Nephron (organoid): ENCODE results near the gene KIAA0040.

ENCODE experiments used
- H3K27ac Mint-ChIP-seq, 3 experiments: 2 replicates each; pipeline ENCODE4 v1.8.0; 2020; ENCODE audit warnings: mixed read lengths in 3 of 3, mild to moderate bottlenecking in 2 of 3, moderate library complexity in 1 of 3
- H3K27me3 Mint-ChIP-seq: 2 replicates; pipeline ENCODE4 v1.8.0; 2021; ENCODE audit warnings: low read depth, mild to moderate bottlenecking, moderate library complexity, mixed read lengths
- H3K36me3 Mint-ChIP-seq: 2 replicates; pipeline ENCODE4 v1.8.0; 2020; ENCODE audit warnings: low read depth, mixed read lengths
- H3K4me1 Mint-ChIP-seq: 2 replicates; pipeline ENCODE4 v1.8.0; 2020; ENCODE audit warnings: mixed read lengths
- H3K4me3 Mint-ChIP-seq, 3 experiments: 2 replicates each; pipeline ENCODE4 v1.8.0; 2020; ENCODE audit warnings: mild to moderate bottlenecking in 3 of 3, mixed read lengths in 3 of 3, moderate library complexity in 2 of 3
- H3K9me3 Mint-ChIP-seq: 2 replicates; pipeline ENCODE4 v1.8.0; 2020; ENCODE audit warnings: mixed read lengths
- CTCF ChIP-seq, 3 experiments: fragments of 200-600 bp; sonication (generic); IDR thresholded peaks; one replicate each; pipeline ENCODE4 v1.5.0; 2021; ENCODE audit warnings: antibody characterized with exemption in 3 of 3; ENCODE audit not compliant: unreplicated experiment in 3 of 3

Gene KIAA0040

DNA sequence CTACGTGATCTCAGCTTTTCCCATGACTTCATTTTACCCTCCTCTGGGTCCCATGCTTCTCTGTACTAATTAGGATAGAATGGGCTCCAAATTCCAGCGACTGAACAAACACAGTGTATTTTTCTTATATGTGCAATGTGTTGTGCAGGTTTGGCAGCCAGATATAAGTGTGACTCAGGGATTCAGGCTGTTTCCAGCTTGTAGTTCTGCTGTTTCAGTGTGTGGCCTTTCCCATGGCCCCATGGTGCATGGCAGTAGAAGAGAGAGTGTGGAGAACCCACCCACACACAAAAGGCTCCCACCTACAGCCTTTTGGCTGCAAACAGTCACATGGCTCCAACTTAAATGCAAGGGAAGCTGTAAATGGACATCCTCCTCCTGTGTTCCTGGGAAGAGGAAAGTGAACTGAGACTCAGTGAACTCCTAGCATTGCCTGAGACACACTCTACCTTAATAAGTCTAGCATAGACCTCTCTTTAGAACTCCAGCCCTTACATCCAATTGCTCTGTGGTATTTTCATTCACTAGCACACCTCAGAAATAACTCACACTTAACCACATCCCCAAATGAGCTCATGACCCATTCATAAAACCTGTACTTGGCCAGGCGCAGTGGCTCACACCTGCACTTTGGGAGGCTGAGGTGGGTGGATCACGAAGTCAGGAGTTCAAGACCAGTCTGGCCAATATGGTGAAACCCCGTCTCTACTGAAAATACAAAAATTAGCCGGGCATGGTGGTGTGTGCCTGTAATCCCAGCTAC lies 58.7 kb downstream of the KIAA0040 start:
- Mint-ChIP-seq H3K4me1 (peaks cover 5% of the 10 kb centered on the region), H3K27ac (no peak overlapping the region), H3K4me3 (no peak overlapping the region), H3K27me3 (peaks cover 9% of the 10 kb centered on the region), H3K36me3 (no peaks in the 10 kb centered on the region), H3K9me3 (no peaks in the 10 kb centered on the region)
- no peak for TF ChIP-seq CTCF (IDR thresholded peaks at IDR 0.05; ENCODE audit: unreplicated experiment in 3 of 3)

GRCh38 chr1:175132436-175132835 lies 60.1 kb downstream of the KIAA0040 start:
- no peak overlapping the region for H3K27ac Mint-ChIP-seq
- H3K4me1 Mint-ChIP-seq, result peaks cover 5% of the 10 kb centered on the region
- H3K4me3 Mint-ChIP-seq, result no peak overlapping the region
- H3K9me3 Mint-ChIP-seq, result no peaks in the 10 kb centered on the region
- peaks cover 9% of the 10 kb centered on the region for H3K27me3 Mint-ChIP-seq
- TF ChIP-seq CTCF (IDR thresholded peaks at IDR 0.05; ENCODE audit: unreplicated experiment in 3 of 3), result no peak
- H3K36me3 Mint-ChIP-seq, result no peaks in the 10 kb centered on the region

GRCh38 chr1:175131095-175131494 lies 61.5 kb downstream of the KIAA0040 start:
- H3K9me3 Mint-ChIP-seq, result no peaks in the 10 kb centered on the region
- H3K4me3 Mint-ChIP-seq, result no peak overlapping the region
- no peak for TF ChIP-seq CTCF (IDR thresholded peaks at IDR 0.05; ENCODE audit: unreplicated experiment in 3 of 3)
- no peak overlapping the region for H3K27ac Mint-ChIP-seq
- H3K36me3 Mint-ChIP-seq, result no peaks in the 10 kb centered on the region
- H3K4me1 Mint-ChIP-seq, result peaks cover 5% of the 10 kb centered on the region
- peaks cover 7% of the 10 kb centered on the region for H3K27me3 Mint-ChIP-seq

- Mint-ChIP-seq H3K4me3 (no peak overlapping the region), H3K36me3 (no peaks in the 10 kb centered on the region), H3K4me1 (peaks cover 5% of the 10 kb centered on the region), H3K27me3 (peaks cover 2% of the 10 kb centered on the region), H3K27ac (no peak overlapping the region), H3K9me3 (no peaks in the 10 kb centered on the region)
- TF ChIP-seq CTCF (IDR thresholded peaks at IDR 0.05; ENCODE audit: unreplicated experiment in 3 of 3), result no peak
Measured at GRCh38 chr1:175130649-175131045, 61.9 kb downstream of the KIAA0040 start.

DNA sequence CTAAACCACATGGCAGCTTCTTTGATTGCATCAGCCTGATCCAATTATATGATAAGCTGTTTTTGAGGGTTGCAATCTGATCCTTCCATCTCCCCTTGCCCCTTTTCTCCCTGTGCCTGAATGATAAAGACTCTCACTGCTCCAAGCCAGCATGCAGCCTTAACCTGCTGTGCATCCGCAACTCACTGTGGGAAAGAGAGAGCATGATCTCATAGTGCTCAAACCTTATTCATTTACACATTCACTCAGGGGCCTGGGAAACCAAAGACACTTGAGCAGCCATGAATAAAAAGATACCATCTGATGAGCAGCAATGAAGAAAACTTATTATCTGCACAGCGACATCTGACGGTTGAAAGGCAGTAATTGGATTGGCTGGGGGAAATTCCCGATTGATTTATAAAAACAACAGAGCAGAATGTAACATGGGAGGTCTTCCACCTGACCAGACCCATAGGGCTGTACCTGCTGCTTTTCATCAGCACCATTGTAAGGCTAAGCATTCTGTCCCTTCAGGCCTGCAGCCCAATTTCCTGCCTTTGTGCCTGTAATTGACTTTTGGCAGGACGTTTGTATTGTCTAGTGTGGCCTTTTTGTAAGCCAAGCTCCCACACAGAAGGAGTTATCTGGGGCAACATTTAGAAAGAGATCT lies 62.5 kb downstream of the KIAA0040 start:
- Mint-ChIP-seq H3K9me3 (no peaks in the 10 kb centered on the region), H3K27ac (peak overlapping the region in 2 of 3 experiments; percentile 29), H3K36me3 (no peaks in the 10 kb centered on the region), H3K27me3 (no peaks in the 10 kb centered on the region), H3K4me1 (peaks cover 6% of the 10 kb centered on the region), H3K4me3 (no peak overlapping the region)
- no peak for TF ChIP-seq CTCF (IDR thresholded peaks at IDR 0.05; ENCODE audit: unreplicated experiment in 3 of 3)

GRCh38 chr1:175129644-175129996 lies 63.0 kb downstream of the KIAA0040 start:
- Mint-ChIP-seq H3K36me3 (no peaks in the 10 kb centered on the region), H3K27me3 (no peaks in the 10 kb centered on the region), H3K9me3 (no peaks in the 10 kb centered on the region), H3K27ac (peak overlapping the region in 2 of 3 experiments; percentile 29 to 30), H3K4me1 (peaks cover 11% of the 10 kb centered on the region), H3K4me3 (no peak overlapping the region)
- TF ChIP-seq CTCF (IDR thresholded peaks at IDR 0.05; ENCODE audit: unreplicated experiment in 3 of 3), result no peak
